PC-3 (cell line): ENCODE measurements around the gene NR1H2. TPM values are rescaled to one million over a fixed set of nuclear protein-coding genes. Genes with fewer than 3 reads are reported as not detected.
A peak's percentile ranks its signal among the peaks of the same experiment; 100 is the strongest.

Experiments
- ATAC-seq: fragments of 200-7000 bp; cut with Tn5 transposase; 2 replicates; pipeline ENCODE4 v1.9.1; 2020; ENCODE audit warnings: mild to moderate bottlenecking, moderate library complexity
- BruUV-seq: library from RNA; stranded (reverse); fragments of 400-500 nt; replicated peaks from 2 replicates; lab custom pipeline; 2021; lab: Mats Ljungman, UMichigan
- CTCF ChIA-PET: fragments of 300-600 bp; sonication (Branson Sonifier 250); formaldehyde crosslinking; loops from one replicate; lab custom pipeline; 2022; ENCODE audit warnings: antibody characterized with exemption; lab: Charles Lee
- POLR2A ChIA-PET: fragments of 300-600 bp; sonication (Branson Sonifier 250); formaldehyde crosslinking; loops from one replicate; lab custom pipeline; 2022; ENCODE audit warnings: antibody characterized with exemption; ENCODE audit not compliant: unreplicated experiment; lab: Charles Lee
- DNase-seq: peaks from one replicate; pipeline ENCODE4 v3.0.0-alpha.2; 2015
- H2AFZ ChIP-seq: fragments of 300-600 bp; sonication (generic); 2 replicates; pipeline ENCODE4 v1.6.0; 2016; ENCODE audit warnings: antibody characterized with exemption, low read length
- H3F3A ChIP-seq: fragments of 300-600 bp; sonication (generic); one replicate; pipeline ENCODE4 v1.6.0; 2017; ENCODE audit warnings: antibody characterized with exemption, low read length, control low read depth, mild to moderate bottlenecking; ENCODE audit not compliant: unreplicated experiment
- H3K27ac ChIP-seq: fragments of 300-600 bp; sonication (generic); 2 replicates; pipeline ENCODE4 v1.5.1; 2016; ENCODE audit warnings: mild to moderate bottlenecking, low read length
- H3K27me3 ChIP-seq: fragments of 300-600 bp; sonication (generic); 2 replicates; pipeline ENCODE4 v1.6.1; 2016; ENCODE audit warnings: low read length, mixed read lengths
- H3K36me3 ChIP-seq: fragments of 300-600 bp; sonication (generic); 2 replicates; pipeline ENCODE4 v1.6.1; 2016; ENCODE audit warnings: low read depth, mixed run types, low read length, mixed read lengths
- H3K4me1 ChIP-seq: fragments of 300-600 bp; sonication (generic); 2 replicates; pipeline ENCODE4 v1.5.1; 2016; ENCODE audit warnings: low read length; ENCODE audit not compliant: insufficient read depth
- H3K4me2 ChIP-seq: fragments of 300-600 bp; sonication (generic); 2 replicates; pipeline ENCODE4 v1.6.0; 2016; ENCODE audit warnings: low read length
- H3K4me3 ChIP-seq: fragments of 300-600 bp; sonication (generic); 2 replicates; pipeline ENCODE4 v1.5.1; 2016; ENCODE audit warnings: mild to moderate bottlenecking, low read length, mixed read lengths
- H3K79me2 ChIP-seq: fragments of 300-600 bp; sonication (generic); 2 replicates; pipeline ENCODE4 v1.6.1; 2017; ENCODE audit warnings: low read length, mixed read lengths
- H3K9ac ChIP-seq: fragments of 300-600 bp; sonication (generic); 2 replicates; pipeline ENCODE4 v1.6.0; 2016; ENCODE audit warnings: mild to moderate bottlenecking, low read length
- H3K9me2 ChIP-seq: fragments of 300-600 bp; sonication (generic); replicated peaks from 2 replicates; pipeline ENCODE4 v1.6.1; 2016; ENCODE audit warnings: mixed run types, low read length, mixed read lengths
- H3K9me3 ChIP-seq: fragments of 300-600 bp; sonication (generic); 2 replicates; pipeline ENCODE4 v1.6.1; 2016; ENCODE audit warnings: low read length, mixed read lengths
- H4K20me1 ChIP-seq: fragments of 300-600 bp; sonication (generic); 2 replicates; pipeline ENCODE4 v1.6.1; 2016; ENCODE audit warnings: low read length, mixed read lengths
- EZH2 ChIP-seq: fragments of 300-600 bp; sonication (generic); IDR thresholded peaks from one replicate; pipeline ENCODE4 v1.6.1; 2017; ENCODE audit warnings: antibody characterized with exemption, mild to moderate bottlenecking, low read length; ENCODE audit not compliant: unreplicated experiment
- EZH2phosphoT487 ChIP-seq: fragments of 300-600 bp; sonication (generic); IDR thresholded peaks from 2 replicates; pipeline ENCODE4 v1.6.1; 2018; ENCODE audit warnings: mild to moderate bottlenecking, antibody characterized with exemption, low read length, borderline replicate concordance
- intact Hi-C: fragments of 100-400 bp; cut with micrococcal nuclease; formaldehyde crosslinking; loops from 2 replicates; pipeline ENCODE4 v1.9.0; 2023
- total RNA-seq: library from RNA; depleted of rRNA; stranded (reverse); fragments of >200 nt; gene quantifications from 2 replicates; pipeline ENCODE4 v1.2.3, GENCODE V29; 2014
- TF ChIP-seq, protein P1 (sequence below): fragments of 300-600 bp; sonication (generic); conservative IDR thresholded peaks from 2 replicates; pipeline ENCODE4 v1.5.1; 2017; ENCODE audit warnings: antibody characterized with exemption, low read depth, mild to moderate bottlenecking, low read length

Gene NR1H2
- total RNA-seq, 1 experiment from 2014 or later: 130 TPM

DNA sequence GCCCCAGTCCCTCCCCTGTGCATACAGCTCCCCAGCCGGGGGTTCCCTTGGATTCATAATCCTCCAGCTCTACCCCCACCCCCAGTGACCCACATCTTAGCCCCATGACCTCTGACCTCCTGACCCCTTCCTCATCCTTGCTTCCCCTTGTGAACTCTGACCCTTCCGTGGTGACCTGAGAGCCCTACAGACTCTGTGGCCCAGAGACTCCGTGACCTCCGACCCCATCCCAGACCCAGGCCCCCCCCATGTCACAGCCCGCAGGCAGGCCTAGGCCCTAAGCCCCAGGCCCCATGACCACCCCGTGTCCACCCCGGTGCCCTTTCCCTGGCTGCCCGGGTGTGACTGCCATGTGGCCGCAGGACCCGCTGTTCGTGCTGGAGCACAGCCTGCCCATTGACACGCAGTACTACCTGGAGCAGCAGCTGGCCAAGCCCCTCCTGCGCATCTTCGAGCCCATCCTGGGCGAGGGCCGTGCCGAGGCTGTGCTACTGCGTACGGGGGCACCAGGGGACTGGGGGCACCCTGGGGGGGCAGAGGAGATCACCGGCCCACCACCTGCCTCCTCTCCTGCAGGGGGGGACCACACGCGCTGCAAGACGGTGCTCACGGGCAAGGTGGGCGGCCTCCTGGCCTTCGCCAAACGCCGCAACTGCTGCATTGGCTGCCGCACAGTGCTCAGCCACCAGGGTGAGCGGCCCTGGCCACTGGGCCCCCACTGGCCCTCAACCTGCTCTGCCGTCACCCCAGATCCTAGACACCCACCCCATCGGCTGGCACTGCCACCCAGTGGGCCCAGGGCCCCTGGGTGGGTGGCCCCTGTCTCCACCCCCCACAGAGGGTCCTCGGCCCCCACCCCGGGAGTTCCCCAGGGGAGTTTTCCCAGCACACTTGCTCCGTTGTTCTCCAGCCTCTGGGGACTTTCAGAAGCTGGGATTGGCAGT is 40.0 kb downstream of the NR1H2 start:
- intact Hi-C loops: no loop called here
- Histone ChIP-seq H3K4me2 (no peak overlapping the region), H2AFZ (no peak overlapping the region)

DNA sequence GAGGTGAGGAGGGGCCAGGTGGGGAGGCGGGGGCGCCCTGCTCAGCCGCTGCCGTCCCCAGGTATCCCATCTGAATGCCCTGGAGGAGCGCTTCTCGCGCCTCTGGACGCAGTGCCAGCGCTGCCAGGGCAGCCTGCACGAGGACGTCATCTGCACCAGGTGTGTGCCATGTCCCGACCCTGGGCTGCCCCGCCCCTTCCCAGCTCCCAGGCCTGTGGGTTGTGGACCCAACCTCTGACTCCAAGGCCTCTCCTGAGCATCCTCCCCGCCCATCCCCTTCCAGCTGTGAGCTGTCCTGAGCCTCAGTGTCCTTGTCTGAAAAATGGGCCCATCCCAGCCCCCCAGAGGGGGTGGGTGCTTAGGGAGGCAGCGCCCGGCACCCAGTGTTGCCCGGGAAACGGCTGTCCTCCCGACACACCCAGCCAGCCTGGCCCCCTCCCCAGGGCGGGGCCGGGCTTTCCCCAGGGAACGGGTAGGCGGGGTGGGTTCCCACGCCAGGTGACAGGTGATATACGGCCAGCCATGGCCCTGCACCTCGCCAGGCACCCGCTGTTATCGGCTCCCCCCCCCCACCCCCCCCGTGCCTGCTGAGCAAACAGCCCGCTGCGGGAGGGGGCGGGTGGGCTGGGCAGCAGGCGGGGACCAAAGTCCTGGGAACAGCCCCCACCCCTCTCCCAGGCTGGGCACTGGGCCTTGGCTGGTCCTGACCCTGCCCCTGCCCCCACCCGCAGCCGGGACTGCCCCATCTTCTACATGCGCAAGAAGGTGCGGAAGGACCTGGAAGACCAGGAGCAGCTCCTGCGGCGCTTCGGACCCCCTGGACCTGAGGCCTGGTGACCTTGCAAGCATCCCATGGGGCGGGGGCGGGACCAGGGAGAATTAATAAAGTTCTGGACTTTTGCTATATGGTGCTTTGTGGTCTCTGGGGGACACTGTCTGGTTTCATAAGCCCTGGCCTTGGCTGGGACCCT is 41.1 kb downstream of the NR1H2 start:
- Histone ChIP-seq H3K79me2 (no peaks in the 10 kb centered on the region), H3K27me3 (peaks cover 26% of the 10 kb centered on the region), H3K9ac (no peak overlapping the region), H4K20me1 (no peaks in the 10 kb centered on the region), H3F3A (no peaks in the 10 kb centered on the region), H3K4me3 (no peak overlapping the region), H3K4me2 (no peak overlapping the region), H3K36me3 (peaks cover 17% of the 10 kb centered on the region), H3K9me2 (no peaks in the 10 kb centered on the region), H3K9me3 (no peaks in the 10 kb centered on the region), H3K4me1 (no peaks in the 10 kb centered on the region; the same call in 1 of the 2 replicates), H3K27ac (no peak overlapping the region), H2AFZ (no peak overlapping the region)
- DNase-seq: peak; percentile 27
- ChIA-PET POLR2A (no interaction called here), CTCF (no interaction called here)
- intact Hi-C loops: no loop called here
- no peak for TF ChIP-seq EZH2
- TF ChIP-seq, protein P1, sequence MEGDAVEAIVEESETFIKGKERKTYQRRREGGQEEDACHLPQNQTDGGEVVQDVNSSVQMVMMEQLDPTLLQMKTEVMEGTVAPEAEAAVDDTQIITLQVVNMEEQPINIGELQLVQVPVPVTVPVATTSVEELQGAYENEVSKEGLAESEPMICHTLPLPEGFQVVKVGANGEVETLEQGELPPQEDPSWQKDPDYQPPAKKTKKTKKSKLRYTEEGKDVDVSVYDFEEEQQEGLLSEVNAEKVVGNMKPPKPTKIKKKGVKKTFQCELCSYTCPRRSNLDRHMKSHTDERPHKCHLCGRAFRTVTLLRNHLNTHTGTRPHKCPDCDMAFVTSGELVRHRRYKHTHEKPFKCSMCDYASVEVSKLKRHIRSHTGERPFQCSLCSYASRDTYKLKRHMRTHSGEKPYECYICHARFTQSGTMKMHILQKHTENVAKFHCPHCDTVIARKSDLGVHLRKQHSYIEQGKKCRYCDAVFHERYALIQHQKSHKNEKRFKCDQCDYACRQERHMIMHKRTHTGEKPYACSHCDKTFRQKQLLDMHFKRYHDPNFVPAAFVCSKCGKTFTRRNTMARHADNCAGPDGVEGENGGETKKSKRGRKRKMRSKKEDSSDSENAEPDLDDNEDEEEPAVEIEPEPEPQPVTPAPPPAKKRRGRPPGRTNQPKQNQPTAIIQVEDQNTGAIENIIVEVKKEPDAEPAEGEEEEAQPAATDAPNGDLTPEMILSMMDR: no peak
- TF ChIP-seq EZH2phosphoT487: no peak
- BruUV-seq: no TSS peak
- ATAC-seq: peak; percentile 35

More for the DNA sequence above, 40.0 kb downstream of the NR1H2 start:
- peaks cover 26% of the 10 kb centered on the region for H3K27me3 ChIP-seq
- no peaks in the 10 kb centered on the region for H4K20me1 ChIP-seq
- H3K9ac ChIP-seq: no peak overlapping the region
- BruUV-seq: no TSS peak
- H3K27ac ChIP-seq: no peak overlapping the region
- TF ChIP-seq EZH2 (no peak), EZH2phosphoT487 (no peak)
- TF ChIP-seq, protein P1: no peak
- H3K9me3 ChIP-seq: no peaks in the 10 kb centered on the region
- ATAC-seq (no peak), DNase-seq (no peak)
- no peak overlapping the region for H3K4me3 ChIP-seq
- no peaks in the 10 kb centered on the region for H3K79me2 ChIP-seq
- H3K36me3 ChIP-seq: peaks cover 17% of the 10 kb centered on the region
- ChIA-PET CTCF (no interaction called here), POLR2A (no interaction called here)
- no peaks in the 10 kb centered on the region; the same call in 1 of the 2 replicates for H3K4me1 ChIP-seq
- no peaks in the 10 kb centered on the region for H3F3A ChIP-seq
- H3K9me2 ChIP-seq: no peaks in the 10 kb centered on the region
